ENCODE measurements around the gene ZNF625. TPM values are rescaled to one million over a fixed set of nuclear protein-coding genes. Genes with fewer than 3 reads are reported as not detected.
A peak's percentile ranks its signal among the peaks of the same experiment; 100 is the strongest.

The ZNF625 gene
- polyA plus RNA-seq, 1 donor (not counting 4 experiments of a cell fraction or from before 2014, with no cell fraction given) = 2.5 TPM

- Histone ChIP-seq H3K27me3 (ENCODE audit: control insufficient read depth, extremely low read depth, insufficient read depth, low read length) (no peaks in the 10 kb centered on the region), H3K4me1 (ENCODE audit: control insufficient read depth, extremely low read depth, insufficient read depth, low read length) (peaks cover 6% of the 10 kb centered on the region)
Measured at GRCh38 chr19:12162882-12163806, 6.6 kb upstream of the ZNF625 start, which contains the start of gene ZNF136. Gene ZNF136 (plus strand): TSS chr19:12163096. CDS start chr19:12163204, 108 bp downstream.

GRCh38 chr19:12162513-12162881 lies 6.0 kb upstream of the ZNF625 start:
- Histone ChIP-seq H3K9me3 (ENCODE audit: control insufficient read depth, low read depth, low read length) (no peaks in the 10 kb centered on the region), H2AFZ (ENCODE audit: control insufficient read depth, low read length) (peak overlapping the region; percentile 94), H3K4me1 (ENCODE audit: control insufficient read depth, extremely low read depth, insufficient read depth, low read length) (peaks cover 6% of the 10 kb centered on the region), H3K4me3 (ENCODE audit: control insufficient read depth in 2 of 3, extremely low read depth in 1 of 3, insufficient read depth in 2 of 3, low read depth in 1 of 3, low read length in 3 of 3) (peak overlapping the region; percentile 82 to 95 (median 93)), H3K9ac (ENCODE audit: control insufficient read depth, extremely low read depth, insufficient read depth, low read length) (peak overlapping the region; percentile 96), H3K36me3 (ENCODE audit: control insufficient read depth in 2 of 2, extremely low read depth in 1 of 2, insufficient read depth in 2 of 2, low read length in 2 of 2) (peaks cover 2 to 7% of the 10 kb centered on the region in 2 experiments), H3K79me2 (ENCODE audit: control insufficient read depth, insufficient read depth, low read length) (peaks cover 32% of the 10 kb centered on the region), H4K20me1 (ENCODE audit: control insufficient read depth, extremely low read depth, insufficient read depth, low read length) (no peaks in the 10 kb centered on the region), H3K27me3 (ENCODE audit: control insufficient read depth, extremely low read depth, insufficient read depth, low read length) (no peaks in the 10 kb centered on the region), H3K27ac (ENCODE audit: control insufficient read depth, insufficient read depth, low read length) (no peak overlapping the region), H3K4me2 (ENCODE audit: control insufficient read depth, extremely low read depth, insufficient read depth, low read depth, low read length) (peak overlapping the region; percentile 77), H3K9me1 (ENCODE audit: control insufficient read depth, extremely low read depth, insufficient read depth, low read length) (no peaks in the 10 kb centered on the region)
- DNase-seq (ENCODE audit: low read depth, low spot score) (no peak), FAIRE-seq (no peak)
- dilution Hi-C loops (cut with MboI; ENCODE audit: extremely low pct_ligation_motif_present, low sequenced_read_pairs) = no loop called here
- TF ChIP-seq CTCF (optimal IDR thresholded peaks at IDR 0.05 in 1 of 3, IDR thresholded peaks at IDR 0.05 in 1 of 3, conservative IDR thresholded peaks at IDR 0.05 in 1 of 3; ENCODE audit: extremely low read depth in 1 of 3, insufficient read depth in 2 of 3, low read length in 3 of 3) (no peak), EZH2 (IDR thresholded peaks at IDR 0.05; ENCODE audit: low read length) (no peak)

More at GRCh38 chr19:12162882-12163806, 6.6 kb upstream of the ZNF625 start, which contains the start of gene ZNF136:
- peaks cover 2 to 7% of the 10 kb centered on the region in 2 experiments for H3K36me3 ChIP-seq (ENCODE audit: control insufficient read depth in 2 of 2, extremely low read depth in 1 of 2, insufficient read depth in 2 of 2, low read length in 2 of 2)
- H3K9me1 ChIP-seq (ENCODE audit: control insufficient read depth, extremely low read depth, insufficient read depth, low read length) = no peaks in the 10 kb centered on the region
- H3K9ac ChIP-seq (ENCODE audit: control insufficient read depth, extremely low read depth, insufficient read depth, low read length) = peak within 1 kb of the TSS; percentile 96
- FAIRE-seq (peak; percentile 69), DNase-seq (ENCODE audit: low read depth, low spot score) (peak; percentile 66)
- H4K20me1 ChIP-seq (ENCODE audit: control insufficient read depth, extremely low read depth, insufficient read depth, low read length) = no peaks in the 10 kb centered on the region
- no peaks in the 10 kb centered on the region for H3K9me3 ChIP-seq (ENCODE audit: control insufficient read depth, low read depth, low read length)
- peaks cover 32% of the 10 kb centered on the region for H3K79me2 ChIP-seq (ENCODE audit: control insufficient read depth, insufficient read depth, low read length)
- dilution Hi-C loops (cut with MboI; ENCODE audit: extremely low pct_ligation_motif_present, low sequenced_read_pairs) = no loop called here
- peak within 1 kb of the TSS; percentile 94 for H2AFZ ChIP-seq (ENCODE audit: control insufficient read depth, low read length)
- H3K4me3 ChIP-seq (ENCODE audit: control insufficient read depth in 2 of 3, extremely low read depth in 1 of 3, insufficient read depth in 2 of 3, low read depth in 1 of 3, low read length in 3 of 3) = peak within 1 kb of the TSS; percentile 82 to 95 (median 93)
- peak within 1 kb of the TSS; percentile 77 for H3K27ac ChIP-seq (ENCODE audit: control insufficient read depth, insufficient read depth, low read length)
- peak within 1 kb of the TSS; percentile 77 for H3K4me2 ChIP-seq (ENCODE audit: control insufficient read depth, extremely low read depth, insufficient read depth, low read depth, low read length)
- TF ChIP-seq EZH2 (IDR thresholded peaks at IDR 0.05; ENCODE audit: low read length) (no peak), CTCF (optimal IDR thresholded peaks at IDR 0.05 in 1 of 3, IDR thresholded peaks at IDR 0.05 in 1 of 3, conservative IDR thresholded peaks at IDR 0.05 in 1 of 3; ENCODE audit: extremely low read depth in 1 of 3, insufficient read depth in 2 of 3, low read length in 3 of 3) (no peak)
